NT2/D1 (cell line): ENCODE measurements around the gene SCN10A.

Experiments used
- DNase-seq: peaks from one replicate; pipeline ENCODE4 v3.0.0-alpha.2; 2011; ENCODE audit warnings: low read depth, low spot score
- H3K27me3 ChIP-seq: 2 replicates; pipeline ENCODE4 v1.6.0; 2011; ENCODE audit warnings: mild to moderate bottlenecking; ENCODE audit not compliant: insufficient read length, insufficient read depth
- H3K36me3 ChIP-seq: 2 replicates; pipeline ENCODE4 v1.6.1; 2011; ENCODE audit warnings: mild to moderate bottlenecking, low read length, mixed read lengths; ENCODE audit not compliant: insufficient read depth, insufficient read length
- H3K4me1 ChIP-seq: 2 replicates; pipeline ENCODE4 v1.5.1; 2011; ENCODE audit not compliant: insufficient read depth, insufficient read length
- H3K4me3 ChIP-seq: 2 replicates; pipeline ENCODE4 v1.5.1; 2011; ENCODE audit warnings: low read depth; ENCODE audit not compliant: insufficient read length
- H3K9ac ChIP-seq: 2 replicates; pipeline ENCODE4 v1.6.0; 2011; ENCODE audit warnings: low read depth; ENCODE audit not compliant: insufficient read length
- H3K9me3 ChIP-seq: 2 replicates; pipeline ENCODE4 v1.5.1; 2011; ENCODE audit warnings: mild to moderate bottlenecking, low read length; ENCODE audit not compliant: insufficient read depth
- SUZ12 ChIP-seq: IDR thresholded peaks from 2 replicates; pipeline ENCODE4 v1.6.1; 2011; ENCODE audit not compliant: insufficient read length, insufficient read depth; ENCODE audit errors: extremely low read depth
- YY1 ChIP-seq: IDR thresholded peaks from 2 replicates; pipeline ENCODE4 v1.6.1; 2011; ENCODE audit not compliant: insufficient read length, insufficient read depth
- ZNF274 ChIP-seq: IDR thresholded peaks from 2 replicates; pipeline ENCODE4 v1.6.1; 2011; ENCODE audit warnings: mild to moderate bottlenecking, low read depth, low read length

Gene SCN10A

GRCh38 chr3:38689774-38690173 is 126.2 kb downstream of the SCN10A start:
- DNase-seq: no peak
- Histone ChIP-seq H3K9me3 (no peaks in the 10 kb centered on the region), H3K9ac (no peak overlapping the region), H3K36me3 (no peaks in the 10 kb centered on the region), H3K4me3 (no peak overlapping the region), H3K4me1 (no peaks in the 10 kb centered on the region), H3K27me3 (no peaks in the 10 kb centered on the region)
- TF ChIP-seq ZNF274: no peak
- TF ChIP-seq YY1: no peak
- no peak for TF ChIP-seq SUZ12

- Histone ChIP-seq H3K4me3 (no peak overlapping the region), H3K9me3 (no peaks in the 10 kb centered on the region), H3K4me1 (no peaks in the 10 kb centered on the region), H3K36me3 (no peaks in the 10 kb centered on the region), H3K27me3 (no peaks in the 10 kb centered on the region), H3K9ac (no peak overlapping the region)
- no peak for DNase-seq
- TF ChIP-seq YY1 (no peak), SUZ12 (no peak), ZNF274 (no peak)
These were observed 126.7 kb downstream of the SCN10A start for GRCh38 chr3:38689346-38689745.

GRCh38 chr3:38687321-38687720 is 128.7 kb downstream of the SCN10A start:
- H3K4me1 ChIP-seq: no peaks in the 10 kb centered on the region
- H3K9me3 ChIP-seq: no peaks in the 10 kb centered on the region
- TF ChIP-seq SUZ12 (no peak), YY1 (no peak), ZNF274 (no peak)
- H3K4me3 ChIP-seq: no peak overlapping the region
- DNase-seq: no peak
- no peaks in the 10 kb centered on the region for H3K36me3 ChIP-seq
- H3K27me3 ChIP-seq: no peaks in the 10 kb centered on the region
- no peak overlapping the region for H3K9ac ChIP-seq

- Histone ChIP-seq H3K4me3 (no peak overlapping the region), H3K27me3 (no peaks in the 10 kb centered on the region)
These were observed 131.5 kb downstream of the SCN10A start for GRCh38 chr3:38684546-38684945.

GRCh38 chr3:38669668-38670067 is 146.3 kb downstream of the SCN10A start:
- H3K27me3 ChIP-seq: no peaks in the 10 kb centered on the region
- H3K36me3 ChIP-seq: no peaks in the 10 kb centered on the region
- no peaks in the 10 kb centered on the region for H3K9me3 ChIP-seq
- H3K9ac ChIP-seq: no peak overlapping the region
- TF ChIP-seq YY1 (no peak), ZNF274 (no peak), SUZ12 (no peak)
- H3K4me1 ChIP-seq: no peaks in the 10 kb centered on the region
- no peak for DNase-seq
- H3K4me3 ChIP-seq: no peak overlapping the region

More at GRCh38 chr3:38684546-38684945, 131.5 kb downstream of the SCN10A start:
- no peaks in the 10 kb centered on the region for H3K36me3 ChIP-seq
- TF ChIP-seq ZNF274 (no peak), SUZ12 (no peak)
- H3K9ac ChIP-seq: no peak overlapping the region
- no peaks in the 10 kb centered on the region for H3K4me1 ChIP-seq
- no peaks in the 10 kb centered on the region for H3K9me3 ChIP-seq
- no peak for DNase-seq

- DNase-seq: peak; percentile 76
- H3K36me3 ChIP-seq: no peaks in the 10 kb centered on the region
These were observed 153.5 kb downstream of the SCN10A start for GRCh38 chr3:38662544-38662943.

GRCh38 chr3:38658841-38659240 is 157.2 kb downstream of the SCN10A start:
- Histone ChIP-seq H3K36me3 (no peaks in the 10 kb centered on the region), H3K27me3 (peaks cover 9% of the 10 kb centered on the region), H3K9me3 (peaks cover 27% of the 10 kb centered on the region), H3K4me1 (peaks cover 4% of the 10 kb centered on the region), H3K9ac (peak overlapping the region; percentile 37), H3K4me3 (peak overlapping the region; percentile 9)
- TF ChIP-seq SUZ12: no peak
- no peak for TF ChIP-seq ZNF274
- no peak for TF ChIP-seq YY1
- no peak for DNase-seq

More at GRCh38 chr3:38662544-38662943, 153.5 kb downstream of the SCN10A start:
- Histone ChIP-seq H3K9me3 (peaks cover 29% of the 10 kb centered on the region), H3K27me3 (no peaks in the 10 kb centered on the region), H3K4me3 (no peak overlapping the region), H3K4me1 (peaks cover 2% of the 10 kb centered on the region), H3K9ac (no peak overlapping the region)
- no peak for TF ChIP-seq YY1
- TF ChIP-seq ZNF274: no peak
- TF ChIP-seq SUZ12: no peak

GRCh38 chr3:38657369-38657768 is 158.6 kb downstream of the SCN10A start:
- H3K27me3 ChIP-seq: peaks cover 22% of the 10 kb centered on the region
- H3K4me1 ChIP-seq: peaks cover 4% of the 10 kb centered on the region
- TF ChIP-seq ZNF274: no peak
- no peak for TF ChIP-seq YY1
- TF ChIP-seq SUZ12: no peak

More at GRCh38 chr3:38657369-38657768, 158.6 kb downstream of the SCN10A start:
- Histone ChIP-seq H3K9me3 (peaks cover 25% of the 10 kb centered on the region), H3K9ac (no peak overlapping the region), H3K36me3 (no peaks in the 10 kb centered on the region), H3K4me3 (no peak overlapping the region)
- DNase-seq: no peak
